GM19239 (cell line): ENCODE measurements around the gene CNGA3.
A peak's percentile ranks its signal among the peaks of the same experiment; 100 is the strongest.
"Not testable (repeated sequence)": the region's sequence is repeated elsewhere in the genome, so short reads cannot be mapped to it uniquely, and the experiment has no call there.

ENCODE experiments used
- DNase-seq: peaks from one replicate; pipeline ENCODE4 v3.0.0; 2011; ENCODE audit warnings: low spot score; ENCODE audit not compliant: insufficient read length
- FAIRE-seq: peaks from 2 replicates; lab custom pipeline; 2011; peaks lifted over from hg19 to GRCh38; lab: Jason Lieb, UNC

Gene CNGA3

GRCh38 chr2:98393354-98393753 lies 47.1 kb downstream of the CNGA3 start:
- no peak for FAIRE-seq

GRCh38 chr2:98394595-98395153 lies 48.4 kb downstream of the CNGA3 start:
- no peak for FAIRE-seq
- no peak for DNase-seq

More at GRCh38 chr2:98393354-98393753, 47.1 kb downstream of the CNGA3 start:
- no peak for DNase-seq

- no peak for FAIRE-seq
- DNase-seq, result no peak
These were observed 49.7 kb downstream of the CNGA3 start for GRCh38 chr2:98395977-98396376.

GRCh38 chr2:98396745-98397355 lies 50.6 kb downstream of the CNGA3 start:
- FAIRE-seq (no peak), DNase-seq (no peak)

GRCh38 chr2:98399140-98399539 lies 52.9 kb downstream of the CNGA3 start:
- no peak for FAIRE-seq
- DNase-seq, result no peak

- no peak for FAIRE-seq
- no peak for DNase-seq
These were observed 57.6 kb downstream of the CNGA3 start for GRCh38 chr2:98403878-98404277.

GRCh38 chr2:98404556-98405250 lies 58.4 kb downstream of the CNGA3 start:
- no peak for FAIRE-seq
- no peak for DNase-seq

- FAIRE-seq (no peak), DNase-seq (no peak)
These were observed 59.0 kb downstream of the CNGA3 start for GRCh38 chr2:98405301-98405700.

- no peak for DNase-seq
- FAIRE-seq, result no peak
These were observed 61.9 kb downstream of the CNGA3 start for GRCh38 chr2:98408155-98408554.

- FAIRE-seq, result peak; percentile 94
These were observed 66.6 kb downstream of the CNGA3 start for GRCh38 chr2:98412751-98413458.

GRCh38 chr2:98414246-98414645 lies 68.0 kb downstream of the CNGA3 start:
- not testable (repeated sequence) for DNase-seq, FAIRE-seq

More at GRCh38 chr2:98412751-98413458, 66.6 kb downstream of the CNGA3 start:
- peak; percentile 29 for DNase-seq

- not testable (repeated sequence) for FAIRE-seq
These were observed 69.5 kb downstream of the CNGA3 start for GRCh38 chr2:98415719-98416248.

GRCh38 chr2:98416383-98417159 lies 70.3 kb downstream of the CNGA3 start:
- DNase-seq, result no peak
- no peak for FAIRE-seq

More at GRCh38 chr2:98415719-98416248, 69.5 kb downstream of the CNGA3 start:
- DNase-seq, result not testable (repeated sequence)

GRCh38 chr2:98419544-98419943 lies 73.3 kb downstream of the CNGA3 start:
- DNase-seq, result no peak
- FAIRE-seq, result no peak

GRCh38 chr2:98419977-98420725 lies 73.9 kb downstream of the CNGA3 start:
- FAIRE-seq, result no peak
- DNase-seq, result no peak

- no peak for FAIRE-seq
- DNase-seq, result no peak
These were observed 76.2 kb downstream of the CNGA3 start for GRCh38 chr2:98422449-98422848.

- DNase-seq (no peak), FAIRE-seq (no peak)
These were observed 80.5 kb downstream of the CNGA3 start for GRCh38 chr2:98426771-98427170.

- no peak for DNase-seq
- peak; percentile 81 for FAIRE-seq
These were observed 85.9 kb downstream of the CNGA3 start for GRCh38 chr2:98432145-98432544.

GRCh38 chr2:98433363-98433964 lies 87.2 kb downstream of the CNGA3 start:
- DNase-seq (no peak), FAIRE-seq (no peak)
